CD4-positive, CD25-positive, alpha-beta regulatory T cell (primary cell): ENCODE measurements around the gene MAPT. TPM values are rescaled to one million over a fixed set of nuclear protein-coding genes. Genes with fewer than 3 reads are reported as not detected.

ENCODE experiments used
- ATAC-seq, 2 donors: fragments of 150-1000 bp; cut with Tn5 transposase; one replicate each; pipeline ENCODE4 v1.10.0; 2021; ENCODE audit warnings: low read depth in 2 of 2, moderate number of reproducible peaks in 2 of 2, moderate library complexity in 1 of 2
- DNase-seq, 3 donors: peaks; one replicate each; pipeline versions ENCODE4 v3.0.0 to v3.0.0-alpha.2; 2012 to 2022; ENCODE audit warnings: mixed read lengths in 1 of 3
- H3K27ac ChIP-seq: one replicate; pipeline ENCODE4 v1.7.0; 2013; ENCODE audit warnings: mild to moderate bottlenecking, low read length; ENCODE audit not compliant: insufficient read depth, poor library complexity, severe bottlenecking
- H3K27me3 ChIP-seq: one replicate; pipeline ENCODE4 v1.7.0; 2013; ENCODE audit warnings: low read length; ENCODE audit not compliant: control insufficient read depth, insufficient read depth
- H3K36me3 ChIP-seq: one replicate; pipeline ENCODE4 v1.7.0; 2013; ENCODE audit warnings: mild to moderate bottlenecking, low read length, moderate library complexity; ENCODE audit not compliant: control insufficient read depth, insufficient read depth
- H3K4me1 ChIP-seq: 2 replicates; pipeline ENCODE4 v1.7.0; 2013; ENCODE audit warnings: mild to moderate bottlenecking, low read length; ENCODE audit not compliant: insufficient read depth, control insufficient read depth, poor library complexity, severe bottlenecking
- H3K4me3 ChIP-seq: one replicate; pipeline ENCODE4 v1.7.0; 2013; ENCODE audit warnings: low read depth, mild to moderate bottlenecking, low read length, moderate library complexity
- H3K9me3 ChIP-seq, 2 experiments: 1 replicate in 1 of 2; 2 replicates in 1 of 2; pipeline ENCODE4 v1.7.0; 2013; ENCODE audit warnings: low read length in 2 of 2, mild to moderate bottlenecking in 1 of 2, moderate library complexity in 1 of 2; ENCODE audit not compliant: control insufficient read depth in 2 of 2
- H3K27ac Mint-ChIP-seq, 3 donors: one replicate each; pipeline ENCODE4 v1.8.0; 2020 to 2022; ENCODE audit warnings: mild to moderate bottlenecking in 3 of 3, mixed read lengths in 3 of 3, moderate library complexity in 2 of 3
- H3K27me3 Mint-ChIP-seq: one replicate; pipeline ENCODE4 v1.8.0; 2022; ENCODE audit warnings: mild to moderate bottlenecking, mixed read lengths
- H3K36me3 Mint-ChIP-seq: one replicate; pipeline ENCODE4 v1.8.0; 2020; ENCODE audit warnings: mixed read lengths
- H3K4me1 Mint-ChIP-seq, 4 donors: one replicate each; pipeline ENCODE4 v1.8.0; 2020 to 2022; ENCODE audit warnings: mixed read lengths in 4 of 4, mild to moderate bottlenecking in 1 of 4
- H3K4me3 Mint-ChIP-seq, 4 donors: one replicate each; pipeline ENCODE4 v1.8.0; 2020 to 2022; ENCODE audit warnings: mild to moderate bottlenecking in 4 of 4, mixed read lengths in 4 of 4, moderate library complexity in 3 of 4
- H3K9me3 Mint-ChIP-seq, 7 donors: one replicate each; pipeline ENCODE4 v1.8.0; 2020 to 2022; ENCODE audit warnings: mixed read lengths in 7 of 7, mild to moderate bottlenecking in 3 of 7, moderate library complexity in 2 of 7
- polyA plus RNA-seq, 4 donors: library from polyadenylated mRNA; unstranded; fragments of 300-500 nt; fragmentation: Illumina TruSeq; gene quantifications; one replicate each; pipeline ENCODE4 v1.2.3, GENCODE V29; 2021
- total RNA-seq: library from RNA; stranded (reverse); gene quantifications from one replicate; pipeline ENCODE4 v1.2.3, GENCODE V29; 2022

MAPT gene
- total and polyA plus RNA-seq, 5 donors from 2014 or later, result 0.05 to 0.69 (median 0.16) TPM; not detected in 2

DNA sequence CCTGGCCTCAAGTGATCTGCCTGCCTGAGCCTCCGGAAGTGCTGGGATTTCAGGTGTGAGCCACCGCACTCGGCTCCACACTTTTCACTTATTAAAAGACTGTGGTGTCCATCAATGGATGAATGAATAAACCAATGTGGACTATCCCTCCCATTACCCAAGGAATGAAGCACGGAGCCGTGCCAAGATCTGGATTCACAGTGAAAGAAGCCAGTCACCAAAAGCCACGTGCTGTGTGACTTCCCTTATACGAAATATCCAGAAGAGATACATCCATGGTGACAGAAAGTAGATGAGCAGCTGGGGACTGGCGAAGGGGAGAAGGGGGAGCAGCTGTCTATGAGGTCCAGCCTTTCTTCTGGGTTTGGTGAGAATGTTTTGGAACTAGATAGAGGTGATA lies 56.5 kb downstream of the MAPT start:
- peaks cover 0 to 5% (median 0%) of the 10 kb centered on the region in 4 donors for H3K4me1 Mint-ChIP-seq

GRCh38 chr17:45951403-45951802 lies 57.0 kb downstream of the MAPT start:
- H3K4me1 ChIP-seq, result peaks cover 8% of the 10 kb centered on the region
- H3K9me3 ChIP-seq, result no peaks in the 10 kb centered on the region
- peaks cover 33% of the 10 kb centered on the region for H3K27me3 Mint-ChIP-seq
- no peak overlapping the region for H3K27ac Mint-ChIP-seq
- no peaks in the 10 kb centered on the region for H3K36me3 ChIP-seq
- H3K27me3 ChIP-seq, result peaks cover 8% of the 10 kb centered on the region
- H3K4me3 Mint-ChIP-seq, result no peak overlapping the region
- H3K27ac ChIP-seq, result no peak overlapping the region
- H3K36me3 Mint-ChIP-seq, result no peaks in the 10 kb centered on the region
- H3K4me1 Mint-ChIP-seq, result peaks cover 0 to 5% (median 0%) of the 10 kb centered on the region in 4 donors
- ATAC-seq, result no peak
- H3K9me3 Mint-ChIP-seq, result peaks cover 0 to 1% (median 0%) of the 10 kb centered on the region in 7 donors
- no peak overlapping the region for H3K4me3 ChIP-seq
- no peak for DNase-seq

More for the DNA sequence above, 56.5 kb downstream of the MAPT start:
- DNase-seq, result no peak
- H3K9me3 ChIP-seq, result no peaks in the 10 kb centered on the region
- ATAC-seq, result no peak
- no peaks in the 10 kb centered on the region for H3K36me3 ChIP-seq
- no peak overlapping the region for H3K4me3 ChIP-seq
- H3K4me1 ChIP-seq, result peaks cover 8% of the 10 kb centered on the region
- Mint-ChIP-seq H3K27ac (no peak overlapping the region), H3K36me3 (no peaks in the 10 kb centered on the region), H3K4me3 (no peak overlapping the region), H3K27me3 (peaks cover 33% of the 10 kb centered on the region), H3K9me3 (peaks cover 0 to 1% (median 0%) of the 10 kb centered on the region in 7 donors)
- no peak overlapping the region for H3K27ac ChIP-seq
- peaks cover 8% of the 10 kb centered on the region for H3K27me3 ChIP-seq

- peaks cover 35% of the 10 kb centered on the region for H3K27me3 Mint-ChIP-seq
- H3K9me3 Mint-ChIP-seq, result peaks cover 0 to 1% (median 0%) of the 10 kb centered on the region in 7 donors
- H3K36me3 ChIP-seq, result no peaks in the 10 kb centered on the region
- no peak overlapping the region for H3K27ac ChIP-seq
- peaks cover 8% of the 10 kb centered on the region for H3K27me3 ChIP-seq
- peaks cover 8% of the 10 kb centered on the region for H3K4me1 ChIP-seq
- no peaks in the 10 kb centered on the region for H3K9me3 ChIP-seq
- no peaks in the 10 kb centered on the region for H3K36me3 Mint-ChIP-seq
- no peak for ATAC-seq
- no peak for DNase-seq
- H3K4me3 Mint-ChIP-seq, result no peak overlapping the region
- H3K4me1 Mint-ChIP-seq, result peaks cover 0 to 5% (median 0%) of the 10 kb centered on the region in 4 donors
- H3K27ac Mint-ChIP-seq, result no peak overlapping the region
- no peak overlapping the region for H3K4me3 ChIP-seq
Measured at GRCh38 chr17:45951941-45952340, 57.6 kb downstream of the MAPT start.

DNA sequence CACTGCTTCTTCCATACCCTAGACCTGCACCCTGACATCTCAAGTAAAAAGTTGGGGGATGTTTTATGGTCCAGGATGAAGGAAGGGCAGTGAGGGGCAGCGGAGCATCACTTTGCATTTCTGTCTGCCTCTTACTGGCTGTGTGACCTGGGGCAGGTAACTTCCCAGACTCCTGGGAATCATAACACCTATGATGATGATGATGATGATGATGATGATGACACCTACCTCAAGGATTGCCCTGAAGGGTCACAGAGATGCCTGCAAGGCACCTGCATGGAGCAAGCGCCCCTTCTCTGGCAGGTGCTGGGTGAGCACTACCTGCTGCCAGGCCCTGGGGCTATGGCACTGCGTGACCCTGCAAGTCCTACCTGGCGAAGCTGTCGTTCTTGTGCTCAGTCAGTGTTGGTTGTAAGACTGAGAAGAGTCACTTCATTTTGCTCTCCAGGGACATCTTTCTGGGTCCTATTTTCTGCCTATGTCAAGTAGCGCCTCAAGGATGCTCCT lies 58.5 kb downstream of the MAPT start:
- peaks cover 0 to 5% (median 0%) of the 10 kb centered on the region in 4 donors for H3K4me1 Mint-ChIP-seq
- H3K27me3 Mint-ChIP-seq, result peaks cover 32% of the 10 kb centered on the region
- Histone ChIP-seq H3K27me3 (peaks cover 8% of the 10 kb centered on the region), H3K4me1 (peaks cover 8% of the 10 kb centered on the region), H3K9me3 (no peaks in the 10 kb centered on the region), H3K27ac (no peak overlapping the region), H3K4me3 (no peak overlapping the region), H3K36me3 (no peaks in the 10 kb centered on the region)
- peaks cover 0 to 1% (median 0%) of the 10 kb centered on the region in 7 donors for H3K9me3 Mint-ChIP-seq
- ATAC-seq (no peak), DNase-seq (no peak)
- no peak overlapping the region for H3K4me3 Mint-ChIP-seq
- no peak overlapping the region for H3K27ac Mint-ChIP-seq
- H3K36me3 Mint-ChIP-seq, result no peaks in the 10 kb centered on the region

- ATAC-seq (no peak), DNase-seq (no peak)
- Mint-ChIP-seq H3K27ac (peak overlapping the region in 1 of 3 donors; percentile 32), H3K4me3 (no peak overlapping the region), H3K27me3 (peaks cover 33% of the 10 kb centered on the region), H3K9me3 (peaks cover 0 to 1% (median 0%) of the 10 kb centered on the region in 7 donors), H3K36me3 (no peaks in the 10 kb centered on the region), H3K4me1 (peaks cover 0 to 5% (median 0%) of the 10 kb centered on the region in 4 donors)
- Histone ChIP-seq H3K27ac (no peak overlapping the region), H3K4me1 (peaks cover 8% of the 10 kb centered on the region), H3K27me3 (peaks cover 8% of the 10 kb centered on the region), H3K4me3 (no peak overlapping the region), H3K36me3 (no peaks in the 10 kb centered on the region), H3K9me3 (no peaks in the 10 kb centered on the region)
Measured at GRCh38 chr17:45953561-45953960, 59.2 kb downstream of the MAPT start.

DNA sequence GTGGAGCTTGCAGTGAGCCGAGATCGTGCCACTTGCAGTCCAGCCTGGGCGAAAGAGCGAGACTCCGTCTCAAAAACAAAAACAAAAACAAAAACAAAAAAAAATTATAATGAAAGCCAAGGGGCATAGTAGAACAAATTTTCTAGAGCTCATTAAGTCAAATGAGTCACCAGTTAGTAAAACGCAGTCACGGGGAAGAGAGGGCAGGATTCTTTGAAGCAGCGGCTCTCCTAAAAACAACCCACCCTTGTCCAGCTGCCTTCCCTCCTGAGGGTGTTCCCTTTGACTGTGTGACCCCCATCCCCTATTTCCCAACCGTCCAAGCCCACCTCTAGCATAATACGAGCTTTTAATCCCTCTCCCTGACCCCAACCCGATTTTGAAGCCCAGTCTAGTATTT lies 60.6 kb downstream of the MAPT start:
- Mint-ChIP-seq H3K36me3 (no peaks in the 10 kb centered on the region), H3K27me3 (peaks cover 26% of the 10 kb centered on the region), H3K9me3 (peaks cover 0 to 1% (median 0%) of the 10 kb centered on the region in 7 donors), H3K4me1 (no peaks in the 10 kb centered on the region), H3K27ac (no peak overlapping the region), H3K4me3 (no peak overlapping the region)
- no peak for ATAC-seq
- no peak overlapping the region for H3K4me3 ChIP-seq
- DNase-seq, result no peak
- H3K27ac ChIP-seq, result no peak overlapping the region
- H3K4me1 ChIP-seq, result no peaks in the 10 kb centered on the region
- H3K36me3 ChIP-seq, result no peaks in the 10 kb centered on the region
- peaks cover 5% of the 10 kb centered on the region for H3K27me3 ChIP-seq
- H3K9me3 ChIP-seq, result no peaks in the 10 kb centered on the region

- no peak for DNase-seq
- no peaks in the 10 kb centered on the region for H3K36me3 ChIP-seq
- no peaks in the 10 kb centered on the region for H3K4me1 ChIP-seq
- no peaks in the 10 kb centered on the region for H3K9me3 ChIP-seq
- peaks cover 3% of the 10 kb centered on the region for H3K27me3 ChIP-seq
- H3K4me3 Mint-ChIP-seq, result no peak overlapping the region
- H3K27ac Mint-ChIP-seq, result no peak overlapping the region
- ATAC-seq, result no peak
- H3K4me3 ChIP-seq, result no peak overlapping the region
- peaks cover 22% of the 10 kb centered on the region for H3K27me3 Mint-ChIP-seq
- H3K9me3 Mint-ChIP-seq, result peaks cover 0 to 1% (median 0%) of the 10 kb centered on the region in 7 donors
- no peak overlapping the region for H3K27ac ChIP-seq
- H3K4me1 Mint-ChIP-seq, result no peaks in the 10 kb centered on the region
- H3K36me3 Mint-ChIP-seq, result no peaks in the 10 kb centered on the region
Measured at GRCh38 chr17:45955326-45955725, 61.0 kb downstream of the MAPT start.

GRCh38 chr17:45956090-45956489 lies 61.7 kb downstream of the MAPT start:
- H3K9me3 Mint-ChIP-seq, result peaks cover 0 to 1% (median 0%) of the 10 kb centered on the region in 7 donors
- H3K27me3 ChIP-seq, result peaks cover 3% of the 10 kb centered on the region
- H3K27me3 Mint-ChIP-seq, result peaks cover 17% of the 10 kb centered on the region
- H3K4me3 ChIP-seq, result no peak overlapping the region
- no peak for ATAC-seq
- H3K36me3 Mint-ChIP-seq, result no peaks in the 10 kb centered on the region
- H3K9me3 ChIP-seq, result no peaks in the 10 kb centered on the region
- no peak overlapping the region for H3K4me3 Mint-ChIP-seq
- H3K4me1 Mint-ChIP-seq, result no peaks in the 10 kb centered on the region
- no peaks in the 10 kb centered on the region for H3K4me1 ChIP-seq
- H3K27ac Mint-ChIP-seq, result no peak overlapping the region
- no peak overlapping the region for H3K27ac ChIP-seq
- no peak for DNase-seq
- no peaks in the 10 kb centered on the region for H3K36me3 ChIP-seq
